DND-41 (cell line): ENCODE data around the gene LRRC51.

Experiments
- CTCF ChIP-seq: IDR thresholded peaks from 2 replicates; pipeline ENCODE4 v1.5.1; 2012; ENCODE audit warnings: borderline replicate concordance, low read length, moderate library complexity, mild to moderate bottlenecking; ENCODE audit not compliant: poor library complexity, severe bottlenecking; ENCODE audit errors: extremely low read depth
- EZH2 ChIP-seq: IDR thresholded peaks from 3 replicates; pipeline ENCODE4 v1.6.1; 2012; ENCODE audit warnings: borderline replicate concordance, low read depth, mild to moderate bottlenecking, moderate library complexity, low read length, inconsistent platforms; ENCODE audit not compliant: severe bottlenecking

GRCh38 chr11:72132646-72133045 lies 52.0 kb downstream of the LRRC51 start:
- TF ChIP-seq EZH2 (no peak), CTCF (no peak)
